Measurements from ENCODE around the gene SHB.

Gene SHB, protein sequence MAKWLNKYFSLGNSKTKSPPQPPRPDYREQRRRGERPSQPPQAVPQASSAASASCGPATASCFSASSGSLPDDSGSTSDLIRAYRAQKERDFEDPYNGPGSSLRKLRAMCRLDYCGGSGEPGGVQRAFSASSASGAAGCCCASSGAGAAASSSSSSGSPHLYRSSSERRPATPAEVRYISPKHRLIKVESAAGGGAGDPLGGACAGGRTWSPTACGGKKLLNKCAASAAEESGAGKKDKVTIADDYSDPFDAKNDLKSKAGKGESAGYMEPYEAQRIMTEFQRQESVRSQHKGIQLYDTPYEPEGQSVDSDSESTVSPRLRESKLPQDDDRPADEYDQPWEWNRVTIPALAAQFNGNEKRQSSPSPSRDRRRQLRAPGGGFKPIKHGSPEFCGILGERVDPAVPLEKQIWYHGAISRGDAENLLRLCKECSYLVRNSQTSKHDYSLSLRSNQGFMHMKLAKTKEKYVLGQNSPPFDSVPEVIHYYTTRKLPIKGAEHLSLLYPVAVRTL

DNA sequence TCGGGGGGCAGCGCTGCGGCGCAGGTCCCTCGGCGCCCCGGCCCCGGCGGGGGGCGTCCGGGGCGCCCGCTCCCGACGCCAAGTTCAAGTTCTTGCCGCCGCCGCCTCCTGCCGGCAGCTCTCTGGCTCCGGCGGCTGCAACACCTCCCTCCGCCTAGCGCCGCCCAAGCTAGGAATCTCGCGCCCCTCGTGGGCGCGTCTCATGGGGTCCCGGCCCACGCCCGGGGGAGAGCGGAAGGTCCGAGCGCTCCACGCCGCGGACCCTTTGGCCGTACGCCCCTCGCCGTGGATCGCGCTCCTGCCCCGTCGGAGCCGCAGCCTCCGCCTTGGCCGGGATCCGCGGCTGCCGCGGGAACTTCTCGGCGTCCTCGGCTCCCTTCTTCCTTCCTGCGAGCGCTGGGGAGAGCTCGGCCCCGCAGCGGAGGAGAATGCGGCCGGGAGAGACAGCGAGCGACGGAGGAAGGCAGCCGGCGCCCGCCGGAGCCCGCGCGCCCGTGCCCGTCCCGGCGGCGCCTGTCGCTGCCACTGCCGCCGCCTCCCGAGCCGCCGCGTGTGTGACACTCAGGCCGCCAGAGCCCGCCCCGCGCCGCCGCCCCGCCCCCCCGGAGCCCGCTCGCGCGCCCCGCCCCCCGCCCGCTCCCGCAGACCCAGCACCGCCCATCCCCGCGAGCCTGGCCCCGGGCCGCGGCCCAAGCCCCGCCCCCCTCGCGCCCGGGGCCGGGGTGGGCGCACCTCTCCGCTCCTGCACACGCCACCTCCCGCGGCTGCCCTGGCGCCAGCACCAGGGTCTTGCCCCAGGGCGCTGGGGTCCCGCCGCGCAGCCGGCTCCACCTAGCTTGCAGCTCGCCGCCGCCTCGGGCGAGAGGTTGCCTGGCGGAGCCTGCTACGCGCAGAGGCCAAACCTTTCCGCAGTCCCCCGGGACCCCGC lies at the start of gene SHB:
Gene SHB, minus strand, starts transcription at position 527 of the 928 bp plus-strand sequence. CDS start 582 bp downstream, outside the sequence.
- TF ChIP-seq JUND (IDR thresholded peaks at IDR 0.05; ENCODE audit: low read depth) = no peak
- DNase-seq (ENCODE audit: low read depth in 1 of 2, low spot score in 1 of 2) = peak; percentile 72 to 79
- in situ Hi-C loops (cut with HindIII; ENCODE audit: low pct_unique_long_range_greater_than_20kb, low sequenced_read_pairs) = no loop called here

DNA sequence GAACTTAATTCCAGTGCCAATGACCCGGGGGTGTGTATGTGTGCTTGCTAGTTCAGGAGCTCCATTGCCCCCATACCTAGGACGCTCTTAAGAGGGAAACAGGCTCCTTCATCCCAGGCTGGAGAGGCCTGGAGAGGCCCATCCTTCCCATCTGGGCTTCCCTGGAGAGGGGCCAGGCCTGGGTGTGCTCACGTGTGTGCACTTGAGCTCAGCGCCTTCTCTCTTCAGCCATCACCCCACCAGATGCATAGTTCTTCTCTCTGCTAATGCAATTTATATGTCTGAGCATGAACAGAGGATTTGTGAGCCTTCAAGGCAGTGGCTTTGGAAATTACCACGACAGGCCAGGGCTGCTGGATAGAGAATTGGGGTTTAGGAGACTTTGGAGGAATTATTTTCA lies 48.6 kb upstream of the SHB start:
- TF ChIP-seq JUND (IDR thresholded peaks at IDR 0.05; ENCODE audit: low read depth) = no peak
- in situ Hi-C loops (cut with HindIII; ENCODE audit: low pct_unique_long_range_greater_than_20kb, low sequenced_read_pairs) = no loop called here
- DNase-seq (ENCODE audit: low read depth in 1 of 2, low spot score in 1 of 2) = no peak

DNA sequence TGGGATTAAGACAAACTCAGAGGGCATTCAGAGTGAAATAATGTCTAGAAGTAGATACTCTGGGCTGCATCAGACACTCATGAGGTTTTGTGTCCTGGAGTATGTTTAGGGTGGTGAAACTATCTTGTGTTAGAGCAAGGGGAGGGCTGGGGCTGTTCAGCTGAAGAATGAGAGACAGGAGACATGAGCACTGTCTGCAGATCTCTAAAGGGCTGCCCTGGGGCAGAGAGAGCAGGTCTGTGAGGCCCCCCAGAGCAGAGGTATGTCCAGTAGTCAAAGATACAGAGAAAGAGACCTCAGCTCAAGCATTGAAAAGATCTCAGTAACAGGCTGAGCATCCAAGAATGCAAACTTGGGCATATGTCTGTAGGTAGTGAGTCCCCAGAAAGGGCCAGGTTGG lies 45.9 kb upstream of the SHB start:
- no peak for DNase-seq (ENCODE audit: low read depth in 1 of 2, low spot score in 1 of 2)
- in situ Hi-C loops (cut with HindIII; ENCODE audit: low pct_unique_long_range_greater_than_20kb, low sequenced_read_pairs) = no loop called here
- no peak for TF ChIP-seq JUND (IDR thresholded peaks at IDR 0.05; ENCODE audit: low read depth)

DNA sequence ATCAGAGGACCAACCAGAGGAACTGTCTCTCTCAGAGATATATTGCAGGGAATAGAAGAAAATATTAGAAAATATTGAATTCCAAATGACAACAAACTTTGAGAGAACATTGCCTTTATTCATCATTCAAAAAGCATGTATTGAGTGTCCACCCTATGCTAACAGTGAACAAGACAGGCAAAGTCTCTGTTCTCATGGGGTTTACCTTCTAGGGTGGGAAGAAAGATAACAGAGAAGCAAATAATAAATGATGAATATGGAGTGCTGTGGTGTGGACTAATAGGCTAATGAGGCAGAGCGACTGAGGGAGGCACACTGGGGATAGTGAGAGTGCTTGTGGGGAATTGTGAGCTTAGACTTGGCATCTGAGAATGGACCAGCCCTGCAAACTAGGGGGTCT lies 43.4 kb upstream of the SHB start:
- TF ChIP-seq JUND (IDR thresholded peaks at IDR 0.05; ENCODE audit: low read depth) = no peak
- in situ Hi-C loops (cut with HindIII; ENCODE audit: low pct_unique_long_range_greater_than_20kb, low sequenced_read_pairs) = no loop called here
- no peak for DNase-seq (ENCODE audit: low read depth in 1 of 2, low spot score in 1 of 2)

DNA sequence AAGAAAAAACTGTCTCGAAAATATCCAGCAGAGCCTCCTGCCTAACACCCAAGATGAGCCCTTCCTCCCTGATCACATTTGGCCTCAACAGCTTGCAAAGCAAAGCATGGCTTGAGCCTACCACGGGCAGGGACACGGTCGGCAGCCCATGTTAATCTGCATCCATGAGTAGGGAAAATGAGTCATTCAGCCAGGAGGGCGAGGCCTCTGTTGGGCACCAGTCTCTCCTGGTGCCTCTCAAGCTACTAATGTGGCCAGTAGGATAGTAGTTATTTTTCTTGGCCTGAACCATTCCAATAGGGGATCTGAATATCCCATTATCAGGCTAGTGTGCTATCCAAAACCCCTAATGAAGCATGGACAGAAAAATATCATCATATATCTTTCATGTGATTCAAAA lies 43.0 kb upstream of the SHB start:
- no peak for DNase-seq (ENCODE audit: low read depth in 1 of 2, low spot score in 1 of 2)

DNA sequence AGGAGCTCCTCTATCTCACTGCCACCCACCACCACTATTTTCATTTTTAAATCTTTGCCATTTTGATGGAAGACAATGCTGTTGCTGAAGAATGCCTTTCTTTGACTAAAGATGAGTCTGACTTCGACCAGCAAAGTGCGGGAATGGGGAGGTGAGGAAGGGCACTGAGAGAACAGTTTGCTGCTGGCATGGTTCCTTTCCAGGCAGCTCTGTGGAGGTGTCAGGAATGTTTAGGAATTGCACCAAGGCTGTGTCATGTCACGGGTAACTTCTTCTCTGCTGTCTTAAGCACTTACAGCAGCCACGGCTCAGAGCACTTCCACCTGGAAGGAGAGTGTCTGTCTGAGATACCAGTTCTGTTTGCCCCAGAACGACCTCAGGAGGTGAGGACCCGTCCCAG lies 41.4 kb upstream of the SHB start:
- in situ Hi-C loops (cut with HindIII; ENCODE audit: low pct_unique_long_range_greater_than_20kb, low sequenced_read_pairs) = no loop called here
- TF ChIP-seq JUND (IDR thresholded peaks at IDR 0.05; ENCODE audit: low read depth) = no peak
- no peak for DNase-seq (ENCODE audit: low read depth in 1 of 2, low spot score in 1 of 2)

More for the DNA sequence above, 43.0 kb upstream of the SHB start:
- TF ChIP-seq JUND (IDR thresholded peaks at IDR 0.05; ENCODE audit: low read depth) = no peak
- in situ Hi-C loops (cut with HindIII; ENCODE audit: low pct_unique_long_range_greater_than_20kb, low sequenced_read_pairs) = no loop called here

DNA sequence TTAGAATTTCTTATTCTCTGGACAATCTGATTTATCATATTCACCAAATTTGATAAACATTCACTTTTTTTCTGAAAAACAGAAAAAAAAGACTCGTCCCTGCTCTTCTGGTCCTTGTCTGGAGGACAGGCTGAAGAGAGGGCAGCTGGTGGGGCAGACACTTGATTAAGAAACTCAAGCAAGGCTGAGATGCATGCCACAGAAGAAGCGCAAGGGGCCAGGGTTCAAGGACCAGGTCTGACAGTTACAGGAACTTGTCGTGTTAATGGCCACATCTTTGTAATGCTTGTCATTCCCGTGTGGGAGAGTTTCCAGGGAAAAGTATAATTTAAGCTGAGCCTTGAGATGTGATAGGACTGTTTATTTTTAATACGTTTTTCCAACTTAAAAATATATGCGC lies 40.6 kb upstream of the SHB start:
- TF ChIP-seq JUND (IDR thresholded peaks at IDR 0.05; ENCODE audit: low read depth) = no peak
- DNase-seq (ENCODE audit: low read depth in 1 of 2, low spot score in 1 of 2) = no peak
- in situ Hi-C loops (cut with HindIII; ENCODE audit: low pct_unique_long_range_greater_than_20kb, low sequenced_read_pairs) = no loop called here

DNA sequence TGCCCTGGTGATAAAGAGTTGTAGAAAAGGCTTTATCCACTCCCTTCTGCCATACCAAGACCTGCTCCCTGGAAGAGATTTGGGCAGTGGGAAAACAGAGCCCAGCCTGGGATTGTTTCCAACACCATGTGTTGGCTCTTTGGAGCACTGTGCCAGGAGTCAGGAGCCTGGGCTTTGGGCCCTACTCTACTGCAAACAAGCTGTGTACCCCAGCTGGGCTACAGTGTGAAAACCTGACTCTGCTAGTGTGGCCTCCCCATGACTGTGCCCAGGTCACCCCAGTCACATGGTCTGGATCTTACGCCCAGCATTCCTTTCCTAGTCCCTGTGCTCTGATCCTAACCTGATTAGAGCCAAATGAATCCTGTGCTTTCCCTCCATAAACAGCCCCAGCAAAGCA lies 39.3 kb upstream of the SHB start:
- no peak for DNase-seq (ENCODE audit: low read depth in 1 of 2, low spot score in 1 of 2)
- no peak for TF ChIP-seq JUND (IDR thresholded peaks at IDR 0.05; ENCODE audit: low read depth)
- in situ Hi-C loops (cut with HindIII; ENCODE audit: low pct_unique_long_range_greater_than_20kb, low sequenced_read_pairs) = no loop called here

DNA sequence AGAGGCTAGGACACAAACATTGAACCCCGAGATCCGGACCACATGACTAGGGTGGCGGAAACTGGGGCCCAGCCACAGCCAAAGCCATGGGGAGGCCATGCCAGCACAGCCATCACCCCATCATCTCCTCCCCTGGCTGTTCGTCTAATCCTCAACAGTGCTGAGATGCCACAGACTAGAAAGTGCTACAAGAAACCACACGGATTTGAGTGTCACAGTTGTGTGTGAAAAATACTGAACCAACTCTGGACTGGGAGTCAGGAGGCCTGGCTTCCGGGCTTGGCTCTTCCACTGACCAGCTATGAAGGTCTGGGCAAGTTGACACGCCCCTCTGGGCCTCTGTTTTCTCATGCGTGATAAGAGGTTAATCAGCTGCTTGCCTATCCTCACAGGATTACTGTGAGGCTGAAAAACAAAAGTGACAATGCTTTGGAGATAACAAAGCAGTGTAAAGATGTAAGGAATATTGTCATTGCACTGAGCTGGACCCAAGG lies 38.8 kb upstream of the SHB start:
- in situ Hi-C loops (cut with HindIII; ENCODE audit: low pct_unique_long_range_greater_than_20kb, low sequenced_read_pairs) = no loop called here
- DNase-seq (ENCODE audit: low read depth in 1 of 2, low spot score in 1 of 2) = no peak
- no peak for TF ChIP-seq JUND (IDR thresholded peaks at IDR 0.05; ENCODE audit: low read depth)

DNA sequence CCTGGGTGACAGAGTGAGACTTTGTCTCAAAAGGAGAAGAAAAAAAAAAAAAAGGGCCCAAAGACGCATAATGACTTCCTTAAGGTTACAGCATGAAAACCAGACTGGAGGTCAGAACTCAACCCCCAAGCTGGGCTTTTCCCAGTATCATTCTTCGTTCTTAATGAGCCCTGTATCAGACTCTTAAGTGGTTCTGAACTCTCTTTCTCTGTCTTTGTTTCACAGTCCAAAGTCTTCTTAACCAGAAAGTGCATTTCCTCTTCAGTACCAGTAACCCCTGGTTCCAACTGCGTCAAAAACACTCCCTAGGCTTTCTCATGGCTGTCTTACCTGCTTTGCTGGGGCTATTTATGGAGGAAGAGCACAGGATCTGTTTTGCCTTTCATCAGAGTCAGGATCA lies 38.4 kb upstream of the SHB start:
- in situ Hi-C loops (cut with HindIII; ENCODE audit: low pct_unique_long_range_greater_than_20kb, low sequenced_read_pairs) = no loop called here
- DNase-seq (ENCODE audit: low read depth in 1 of 2, low spot score in 1 of 2) = no peak
- TF ChIP-seq JUND (IDR thresholded peaks at IDR 0.05; ENCODE audit: low read depth) = no peak

DNA sequence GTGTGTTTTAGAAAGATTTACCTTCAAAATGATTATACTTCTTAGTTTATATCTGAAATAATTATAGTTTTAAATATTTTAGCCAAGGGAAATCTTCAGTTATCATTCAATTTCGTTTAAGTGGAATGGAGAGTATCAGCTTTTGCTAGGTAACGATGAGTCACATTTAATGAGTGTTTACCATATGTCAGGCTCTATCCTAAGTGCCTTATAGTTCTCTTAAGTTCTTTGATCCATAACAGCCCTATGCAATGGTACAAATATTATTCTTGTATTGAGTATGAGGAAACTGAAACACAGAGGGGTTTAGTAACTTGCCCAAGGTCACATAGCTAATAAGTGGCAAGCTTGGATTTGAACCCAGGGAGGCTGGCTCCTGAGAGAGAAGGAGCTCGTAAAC lies 37.5 kb upstream of the SHB start:
- no peak for TF ChIP-seq JUND (IDR thresholded peaks at IDR 0.05; ENCODE audit: low read depth)
- in situ Hi-C loops (cut with HindIII; ENCODE audit: low pct_unique_long_range_greater_than_20kb, low sequenced_read_pairs) = no loop called here
- no peak for DNase-seq (ENCODE audit: low read depth in 1 of 2, low spot score in 1 of 2)

DNA sequence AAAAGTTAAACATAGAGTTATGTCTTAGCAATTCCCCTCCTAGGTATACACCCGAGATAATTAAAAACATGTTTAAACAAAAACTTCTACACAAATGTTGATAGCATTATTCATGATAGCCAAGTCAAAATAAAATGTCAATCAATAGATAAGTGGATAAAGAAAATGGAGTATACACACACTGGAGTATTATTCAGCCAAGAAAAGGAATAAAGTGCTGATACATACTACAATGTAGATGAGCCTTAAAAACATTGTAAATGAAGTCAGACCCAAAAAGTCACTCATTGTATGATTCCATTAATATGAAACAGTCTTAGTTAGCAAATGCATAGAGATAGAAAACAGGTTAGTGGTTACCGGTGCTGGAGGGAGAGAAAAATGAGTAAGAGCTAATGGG lies 34.3 kb upstream of the SHB start:
- in situ Hi-C loops (cut with HindIII; ENCODE audit: low pct_unique_long_range_greater_than_20kb, low sequenced_read_pairs) = no loop called here
- TF ChIP-seq JUND (IDR thresholded peaks at IDR 0.05; ENCODE audit: low read depth) = no peak
- DNase-seq (ENCODE audit: low read depth in 1 of 2, low spot score in 1 of 2) = no peak

DNA sequence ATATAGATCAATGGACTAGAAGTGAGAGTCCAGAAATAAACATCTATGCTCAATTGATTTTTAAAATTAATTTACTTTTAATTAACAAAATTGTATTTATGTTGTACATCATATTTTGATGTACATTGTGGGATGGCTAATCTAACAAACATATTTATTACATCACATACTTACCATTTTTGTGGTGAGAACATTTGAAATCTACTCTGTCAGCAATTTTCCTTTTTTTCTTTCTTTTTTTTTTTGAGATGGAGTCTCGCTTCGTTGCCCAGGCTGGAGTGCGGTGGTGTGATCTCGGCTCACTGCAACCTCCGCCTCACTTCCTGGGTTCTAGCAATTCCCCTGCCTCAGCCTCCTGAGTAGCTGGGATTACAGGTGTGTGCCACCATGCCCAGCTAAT lies 32.4 kb upstream of the SHB start:
- in situ Hi-C loops (cut with HindIII; ENCODE audit: low pct_unique_long_range_greater_than_20kb, low sequenced_read_pairs) = no loop called here
- DNase-seq (ENCODE audit: low read depth in 1 of 2, low spot score in 1 of 2) = no peak
- TF ChIP-seq JUND (IDR thresholded peaks at IDR 0.05; ENCODE audit: low read depth) = no peak
